HCT116 (cell line): Measurements from ENCODE around the gene BOC.

ENCODE experiments used
- CBX3 ChIP-seq: IDR thresholded peaks from 2 replicates; pipeline ENCODE4 v1.6.1; 2012; ENCODE audit warnings: low read depth
- CTCF ChIP-seq, 3 experiments: fragments of 200-600 bp in 1 of 3; sonication (generic) in 1 of 3; IDR thresholded peaks in 2 of 3; conservative IDR thresholded peaks in 1 of 3; 2 replicates each; pipeline ENCODE4 v1.5.1; 2012 to 2017; ENCODE audit warnings: low read depth in 2 of 3, low read length in 2 of 3, antibody characterized with exemption in 1 of 3, borderline replicate concordance in 1 of 3, control low read depth in 1 of 3, mild to moderate bottlenecking in 1 of 3, mixed read lengths in 1 of 3, mixed run types in 1 of 3, moderate library complexity in 1 of 3; ENCODE audit not compliant: insufficient read depth in 1 of 3
- JUND ChIP-seq: IDR thresholded peaks from 2 replicates; pipeline ENCODE4 v1.6.1; 2012
- MAX ChIP-seq: IDR thresholded peaks from 2 replicates; pipeline ENCODE4 v1.6.1; 2012
- POLR2A ChIP-seq: IDR thresholded peaks from 2 replicates; pipeline ENCODE4 v1.7.0; 2011; ENCODE audit warnings: borderline replicate concordance; ENCODE audit not compliant: insufficient read depth, insufficient read length; ENCODE audit errors: extremely low read depth
- POLR2AphosphoS5 ChIP-seq: IDR thresholded peaks from 2 replicates; pipeline ENCODE4 v1.6.1; 2011; ENCODE audit warnings: mild to moderate bottlenecking, low read depth, low read length, moderate library complexity
- YY1 ChIP-seq: IDR thresholded peaks from 2 replicates; pipeline ENCODE4 v1.6.1; 2011; ENCODE audit warnings: low read length, low read depth, moderate library complexity, mild to moderate bottlenecking; ENCODE audit not compliant: insufficient replicate concordance; ENCODE audit errors: extremely low read depth
- ZNF274 ChIP-seq: fragments of 200-500 bp; sonication (Bioruptor generic); IDR thresholded peaks from 2 replicates; pipeline ENCODE4 v1.6.1; 2014; ENCODE audit warnings: mild to moderate bottlenecking, low read depth, low read length, inconsistent platforms

- TF ChIP-seq CTCF (IDR thresholded peaks at IDR 0.05 in 2 of 3, conservative IDR thresholded peaks at IDR 0.05 in 1 of 3; ENCODE audit: borderline replicate concordance in 1 of 3, insufficient read depth in 1 of 3, low read depth in 2 of 3, low read length in 2 of 3) (no peak), YY1 (no peak), JUND (no peak), MAX (no peak), POLR2A (no peak), ZNF274 (no peak), CBX3 (no peak), POLR2AphosphoS5 (no peak)
Observed at GRCh38 chr3:113222451-113223086, 11.2 kb downstream of the BOC start.
